Measurements from ENCODE around the gene OR2D3.
"Not testable (repeated sequence)": the region's sequence is repeated elsewhere in the genome, so short reads cannot be mapped to it uniquely, and the experiment has no call there.

The OR2D3 gene

GRCh38 chr11:6920702-6921101, at the start of gene OR2D3:
Gene OR2D3 (plus strand): TSS chr11:6921002. CDS start chr11:6921002, 0 bp downstream.
- Histone ChIP-seq H3K27me3 (no peaks in the 10 kb centered on the region), H3K4me3 (no peak within 1 kb of the TSS), H3K9ac (no peak within 1 kb of the TSS), H3K4me1 (no peaks in the 10 kb centered on the region), H3K4me2 (no peak within 1 kb of the TSS), H3K9me3 (no peaks in the 10 kb centered on the region), H3K27ac (no peak within 1 kb of the TSS), H4K20me1 (no peaks in the 10 kb centered on the region), H3K36me3 (no peaks in the 10 kb centered on the region)
- TF ChIP-seq Cebpa-rat (IDR thresholded peaks at IDR 0.05): no peak

GRCh38 chr11:6871278-6871677, 49.5 kb upstream of the OR2D3 start:
- no peak overlapping the region for H3K27ac ChIP-seq
- H3K4me2 ChIP-seq: no peak overlapping the region
- no peaks in the 10 kb centered on the region for H3K27me3 ChIP-seq
- no peak for TF ChIP-seq Cebpa-rat (IDR thresholded peaks at IDR 0.05)
- H4K20me1 ChIP-seq: no peaks in the 10 kb centered on the region
- no peaks in the 10 kb centered on the region for H3K9me3 ChIP-seq
- H3K4me3 ChIP-seq: no peak overlapping the region
- H3K9ac ChIP-seq: no peak overlapping the region
- no peaks in the 10 kb centered on the region for H3K4me1 ChIP-seq
- no peaks in the 10 kb centered on the region for H3K36me3 ChIP-seq

GRCh38 chr11:6875761-6876160, 45.0 kb upstream of the OR2D3 start:
- H3K4me1 ChIP-seq: no peaks in the 10 kb centered on the region
- no peaks in the 10 kb centered on the region for H3K27me3 ChIP-seq
- H3K9ac ChIP-seq: no peak overlapping the region
- TF ChIP-seq Cebpa-rat (IDR thresholded peaks at IDR 0.05): no peak
- H3K9me3 ChIP-seq: peaks cover 9% of the 10 kb centered on the region
- no peak overlapping the region for H3K4me3 ChIP-seq
- no peak overlapping the region for H3K4me2 ChIP-seq
- H3K27ac ChIP-seq: no peak overlapping the region
- H3K36me3 ChIP-seq: no peaks in the 10 kb centered on the region
- H4K20me1 ChIP-seq: no peaks in the 10 kb centered on the region

- Histone ChIP-seq H3K4me1 (no peaks in the 10 kb centered on the region), H3K27ac (no peak within 1 kb of the TSS), H3K27me3 (no peaks in the 10 kb centered on the region), H4K20me1 (no peaks in the 10 kb centered on the region), H3K9ac (no peak within 1 kb of the TSS), H3K9me3 (peaks cover 9% of the 10 kb centered on the region), H3K4me2 (no peak within 1 kb of the TSS), H3K36me3 (no peaks in the 10 kb centered on the region), H3K4me3 (no peak within 1 kb of the TSS)
- TF ChIP-seq Cebpa-rat (IDR thresholded peaks at IDR 0.05): no peak
These were observed 44.5 kb upstream of the OR2D3 start, which contains the start of gene OR10A4 for GRCh38 chr11:6876325-6876724. Gene OR10A4 (plus strand): TSS chr11:6876625. CDS start chr11:6876648, 23 bp downstream.

- H3K9ac ChIP-seq: no peak overlapping the region
- H3K36me3 ChIP-seq: no peaks in the 10 kb centered on the region
- no peak overlapping the region for H3K27ac ChIP-seq
- no peaks in the 10 kb centered on the region for H4K20me1 ChIP-seq
- H3K4me2 ChIP-seq: no peak overlapping the region
- no peak for TF ChIP-seq Cebpa-rat (IDR thresholded peaks at IDR 0.05)
- no peaks in the 10 kb centered on the region for H3K4me1 ChIP-seq
- no peaks in the 10 kb centered on the region for H3K27me3 ChIP-seq
- H3K4me3 ChIP-seq: no peak overlapping the region
- H3K9me3 ChIP-seq: peaks cover 9% of the 10 kb centered on the region
These were observed 43.9 kb upstream of the OR2D3 start for GRCh38 chr11:6876914-6877313.

- TF ChIP-seq Cebpa-rat (IDR thresholded peaks at IDR 0.05): no peak
These were observed 38.1 kb upstream of the OR2D3 start for GRCh38 chr11:6882751-6883150.

GRCh38 chr11:6887711-6888110, 33.1 kb upstream of the OR2D3 start:
- H3K9ac ChIP-seq, H3K9me3 ChIP-seq, H3K27me3 ChIP-seq, H3K4me1 ChIP-seq, H3K4me3 ChIP-seq, H3K36me3 ChIP-seq, H3K27ac ChIP-seq, H3K4me2 ChIP-seq, H4K20me1 ChIP-seq: not testable (repeated sequence)

More at GRCh38 chr11:6882751-6883150, 38.1 kb upstream of the OR2D3 start:
- Histone ChIP-seq H3K36me3 (no peaks in the 10 kb centered on the region), H4K20me1 (no peaks in the 10 kb centered on the region), H3K27me3 (no peaks in the 10 kb centered on the region), H3K9ac (no peak overlapping the region), H3K9me3 (no peaks in the 10 kb centered on the region), H3K27ac (no peak overlapping the region), H3K4me2 (no peak overlapping the region), H3K4me3 (no peak overlapping the region), H3K4me1 (no peaks in the 10 kb centered on the region)

- Histone ChIP-seq H3K4me3 (no peak overlapping the region), H3K36me3 (no peaks in the 10 kb centered on the region), H3K4me2 (no peak overlapping the region), H3K9ac (no peak overlapping the region), H3K27ac (no peak overlapping the region), H3K4me1 (no peaks in the 10 kb centered on the region), H4K20me1 (no peaks in the 10 kb centered on the region), H3K9me3 (0 out of 2 replicates have a peak, but pooled peaks cover 3% of the 10 kb centered on the region), H3K27me3 (no peaks in the 10 kb centered on the region)
- no peak for TF ChIP-seq Cebpa-rat (IDR thresholded peaks at IDR 0.05)
These were observed 32.0 kb upstream of the OR2D3 start for GRCh38 chr11:6888830-6889229.

GRCh38 chr11:6889835-6890234, 31.0 kb upstream of the OR2D3 start:
- Histone ChIP-seq H3K36me3 (no peaks in the 10 kb centered on the region), H3K27me3 (no peaks in the 10 kb centered on the region), H3K27ac (no peak overlapping the region), H3K4me1 (no peaks in the 10 kb centered on the region), H3K4me2 (no peak overlapping the region), H3K4me3 (no peak overlapping the region), H4K20me1 (no peaks in the 10 kb centered on the region), H3K9ac (no peak overlapping the region), H3K9me3 (0 out of 2 replicates have a peak, but pooled peaks cover 3% of the 10 kb centered on the region)
- no peak for TF ChIP-seq Cebpa-rat (IDR thresholded peaks at IDR 0.05)

- Histone ChIP-seq H3K4me3 (no peak within 1 kb of the TSS), H3K9ac (no peak within 1 kb of the TSS), H4K20me1 (no peaks in the 10 kb centered on the region), H3K4me2 (no peak within 1 kb of the TSS), H3K9me3 (0 out of 2 replicates have a peak, but pooled peaks cover 3% of the 10 kb centered on the region), H3K27me3 (no peaks in the 10 kb centered on the region), H3K27ac (no peak within 1 kb of the TSS), H3K36me3 (no peaks in the 10 kb centered on the region), H3K4me1 (no peaks in the 10 kb centered on the region)
- TF ChIP-seq Cebpa-rat (IDR thresholded peaks at IDR 0.05): no peak
These were observed 28.4 kb upstream of the OR2D3 start, which contains the start of gene OR2D2 for GRCh38 chr11:6892400-6892799. Gene OR2D2 (minus strand): TSS chr11:6892500. CDS start chr11:6892500, 0 bp downstream.

- Histone ChIP-seq H3K27me3 (no peaks in the 10 kb centered on the region), H3K4me2 (no peak overlapping the region), H3K4me1 (no peaks in the 10 kb centered on the region), H4K20me1 (no peaks in the 10 kb centered on the region), H3K9me3 (no peaks in the 10 kb centered on the region), H3K4me3 (no peak overlapping the region), H3K27ac (no peak overlapping the region), H3K9ac (no peak overlapping the region), H3K36me3 (no peaks in the 10 kb centered on the region)
- TF ChIP-seq Cebpa-rat (IDR thresholded peaks at IDR 0.05): no peak
These were observed 26.7 kb upstream of the OR2D3 start for GRCh38 chr11:6894097-6894496.
